Esophagus mucosa (tissue), 1 donor: Measurements from ENCODE around the gene KMT2B. TPM values are rescaled to one million over a fixed set of nuclear protein-coding genes. Genes with fewer than 3 reads are reported as not detected.
A peak's percentile ranks its signal among the peaks of the same experiment; 100 is the strongest.
"Not testable (repeated sequence)": the region's sequence is repeated elsewhere in the genome, so short reads cannot be mapped to it uniquely, and the experiment has no call there.

ENCODE experiments used
- ATAC-seq: fragments of 200-7000 bp; cut with Tn5 transposase; one replicate; pipeline ENCODE4 v1.9.1; 2020
- total RNA-seq: library from RNA; stranded (reverse); gene quantifications from one replicate; pipeline ENCODE4 v1.2.4, GENCODE V29; 2023
- donor health status: DM: yes; HTN: yes; CAD: no.

KMT2B gene
- total RNA-seq, 1 donor from 2014 or later, result 21.1 TPM

DNA sequence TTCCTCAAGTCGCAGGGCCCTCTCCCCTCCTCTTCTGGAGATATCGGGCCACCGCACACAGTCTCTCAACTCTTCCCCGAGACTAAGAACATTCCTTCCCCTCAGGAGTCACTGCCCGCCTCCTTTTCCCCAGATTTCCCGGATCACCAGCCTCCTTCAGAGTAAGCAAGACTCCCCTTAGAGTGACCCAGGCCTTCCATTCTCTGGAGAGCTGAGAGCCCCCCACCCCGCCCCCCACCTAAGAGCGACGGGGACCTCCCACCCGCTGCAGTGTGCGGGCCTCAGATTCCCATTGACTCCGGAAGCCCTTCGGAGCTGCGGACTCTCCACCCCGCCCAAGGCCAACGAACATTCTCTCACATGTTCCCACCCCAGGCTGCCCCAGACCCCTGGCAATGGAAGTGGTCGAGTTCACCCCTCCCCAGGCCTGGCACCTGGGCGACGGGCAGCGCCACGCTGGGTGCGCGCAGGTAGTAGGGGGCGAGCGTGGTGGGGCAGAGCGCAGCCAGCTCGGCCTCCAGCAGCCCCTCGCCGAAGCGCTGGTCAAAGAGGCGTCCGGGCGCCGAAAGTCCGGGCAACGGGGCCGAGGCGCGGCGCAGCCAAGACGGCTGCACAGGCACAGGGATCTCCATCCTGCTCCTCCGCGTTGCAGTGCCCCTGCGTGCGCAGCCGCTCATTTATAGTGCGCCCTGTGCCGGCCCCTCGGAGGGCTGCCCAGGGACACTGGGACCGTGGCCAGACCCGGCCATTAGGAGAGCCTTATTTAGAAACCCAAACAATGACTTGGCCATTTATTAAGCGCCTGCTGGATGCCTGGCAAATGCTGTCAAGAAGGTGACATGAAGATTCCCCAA, 38.8 kb downstream of the KMT2B start, which contains the start of gene HSPB6:
Gene HSPB6 (minus strand): TSS at position 653 of the 854 bp plus-strand sequence. CDS start 21 bp downstream, at position 632.
- no peak for ATAC-seq

DNA sequence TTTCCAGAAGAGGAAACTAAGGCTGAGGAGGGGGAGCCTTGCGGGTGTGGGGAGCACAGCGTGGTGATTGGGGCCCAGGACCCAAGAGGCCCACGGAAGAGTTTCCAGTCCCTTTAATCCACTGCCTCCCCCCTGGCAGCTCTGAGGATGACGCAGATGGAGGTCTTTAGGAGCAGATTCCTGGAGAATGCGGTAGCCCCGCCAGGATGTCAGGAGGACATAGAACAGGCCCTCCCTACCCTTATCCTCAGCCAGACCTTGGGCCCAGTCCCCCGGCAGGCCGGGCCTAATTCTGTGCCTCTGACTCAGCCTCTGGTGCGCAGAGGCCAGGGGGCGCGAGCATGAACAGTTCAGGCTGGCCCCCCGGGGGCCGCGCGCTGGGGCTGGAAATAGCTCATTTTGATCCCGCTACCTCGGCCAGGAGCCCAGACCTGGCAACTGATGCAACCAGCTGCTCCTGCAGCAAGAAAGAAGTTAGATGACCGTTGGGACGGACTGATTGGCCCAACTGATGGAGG, 39.5 kb downstream of the KMT2B start:
- ATAC-seq, result peak; percentile 14

DNA sequence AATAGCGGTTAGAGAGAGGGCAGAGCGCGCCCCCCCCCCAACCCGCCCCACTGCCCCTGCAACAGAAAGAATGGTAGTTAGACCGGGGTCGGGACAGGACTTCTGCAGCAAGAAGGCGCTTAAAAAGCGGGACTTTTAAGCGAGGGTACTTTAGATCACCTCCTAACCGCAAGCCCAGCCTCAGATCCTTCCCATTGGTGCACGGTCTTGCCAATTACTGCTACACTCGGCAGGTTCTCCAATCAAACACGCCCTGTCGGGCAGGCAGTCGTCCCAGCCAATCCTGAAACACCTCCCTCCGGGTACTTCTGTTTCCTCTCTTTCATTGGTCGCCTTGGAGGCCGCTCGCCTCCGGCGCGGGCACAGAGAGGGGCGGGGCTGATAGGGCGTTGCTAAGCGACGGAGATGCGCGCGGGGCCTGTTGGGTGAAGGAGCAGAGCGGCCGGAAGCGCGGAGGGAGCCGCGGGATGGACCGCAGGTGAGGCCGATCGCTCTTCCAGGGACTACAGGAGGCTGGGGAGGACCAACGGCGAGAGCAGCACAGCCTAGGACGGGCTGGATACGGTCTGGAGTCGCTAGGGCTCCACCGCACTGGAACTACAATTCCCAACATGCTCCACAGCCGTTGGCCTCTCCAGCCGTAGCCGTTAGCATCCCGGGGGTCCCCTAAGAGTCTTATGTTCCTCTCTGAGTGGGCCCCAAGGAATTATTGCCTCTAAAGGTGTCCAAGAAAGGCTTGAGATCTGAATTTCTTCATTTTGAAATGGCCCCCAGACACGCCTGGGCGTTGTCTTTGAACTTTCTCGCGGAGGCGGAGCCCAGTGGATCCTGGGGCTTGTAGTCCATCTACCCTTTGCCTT, 40.2 kb downstream of the KMT2B start, which contains the start of gene PROSER3:
Gene PROSER3 (plus strand): TSS at position 428 of the 860 bp plus-strand sequence. CDS start 40 bp downstream, at position 468.
- peak; percentile 95 for ATAC-seq

DNA sequence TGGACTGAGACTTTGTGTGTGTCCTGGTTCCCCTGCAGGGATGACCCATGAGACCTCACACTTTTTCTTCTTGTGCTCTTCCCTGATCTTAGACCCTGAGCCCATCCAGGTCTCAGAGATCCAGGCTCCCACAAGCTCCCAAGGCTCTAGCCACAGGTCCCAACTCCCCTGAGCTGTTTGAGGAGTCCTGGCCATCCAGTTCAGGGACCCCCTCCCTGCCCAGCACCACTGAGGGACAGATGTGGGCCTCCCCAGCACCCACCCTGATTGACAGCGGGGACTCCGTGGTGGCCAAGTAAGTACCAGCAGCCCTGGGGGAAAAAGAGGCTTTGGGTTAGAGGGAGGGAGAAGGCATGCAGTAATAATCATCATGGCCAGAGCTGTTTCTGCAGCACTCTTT, 41.9 kb downstream of the KMT2B start:
- no peak for ATAC-seq

DNA sequence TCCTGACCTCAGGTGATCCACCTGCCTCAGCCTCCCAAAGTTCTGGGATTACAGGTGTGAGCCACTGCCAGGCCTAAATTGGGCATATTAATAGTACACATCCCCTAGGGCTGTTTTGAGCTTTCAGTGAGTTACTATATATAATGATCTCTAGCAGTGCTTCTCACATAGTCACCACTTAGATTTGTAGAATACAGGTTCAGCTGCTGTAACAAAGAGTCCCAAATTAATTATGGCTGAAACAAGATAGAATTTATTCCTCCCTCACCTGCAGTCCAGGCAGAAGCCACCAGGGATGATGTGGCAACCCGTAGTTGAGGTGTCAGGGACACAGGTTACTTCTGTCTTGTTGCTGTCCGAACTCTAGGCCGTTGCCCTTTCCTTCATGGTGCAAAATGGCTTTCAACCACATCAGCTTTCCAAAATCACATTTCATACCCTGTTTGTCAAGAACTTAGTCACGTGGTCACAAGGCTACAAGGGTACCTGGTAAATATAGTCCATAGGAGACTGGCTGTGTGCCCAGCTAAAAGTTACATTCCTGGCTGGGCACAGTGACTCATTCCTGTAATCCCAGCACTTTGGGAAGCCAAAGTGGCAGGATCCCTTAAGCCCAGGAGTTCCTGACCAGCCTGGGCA, 43.0 kb downstream of the KMT2B start:
- ATAC-seq, result no peak

DNA sequence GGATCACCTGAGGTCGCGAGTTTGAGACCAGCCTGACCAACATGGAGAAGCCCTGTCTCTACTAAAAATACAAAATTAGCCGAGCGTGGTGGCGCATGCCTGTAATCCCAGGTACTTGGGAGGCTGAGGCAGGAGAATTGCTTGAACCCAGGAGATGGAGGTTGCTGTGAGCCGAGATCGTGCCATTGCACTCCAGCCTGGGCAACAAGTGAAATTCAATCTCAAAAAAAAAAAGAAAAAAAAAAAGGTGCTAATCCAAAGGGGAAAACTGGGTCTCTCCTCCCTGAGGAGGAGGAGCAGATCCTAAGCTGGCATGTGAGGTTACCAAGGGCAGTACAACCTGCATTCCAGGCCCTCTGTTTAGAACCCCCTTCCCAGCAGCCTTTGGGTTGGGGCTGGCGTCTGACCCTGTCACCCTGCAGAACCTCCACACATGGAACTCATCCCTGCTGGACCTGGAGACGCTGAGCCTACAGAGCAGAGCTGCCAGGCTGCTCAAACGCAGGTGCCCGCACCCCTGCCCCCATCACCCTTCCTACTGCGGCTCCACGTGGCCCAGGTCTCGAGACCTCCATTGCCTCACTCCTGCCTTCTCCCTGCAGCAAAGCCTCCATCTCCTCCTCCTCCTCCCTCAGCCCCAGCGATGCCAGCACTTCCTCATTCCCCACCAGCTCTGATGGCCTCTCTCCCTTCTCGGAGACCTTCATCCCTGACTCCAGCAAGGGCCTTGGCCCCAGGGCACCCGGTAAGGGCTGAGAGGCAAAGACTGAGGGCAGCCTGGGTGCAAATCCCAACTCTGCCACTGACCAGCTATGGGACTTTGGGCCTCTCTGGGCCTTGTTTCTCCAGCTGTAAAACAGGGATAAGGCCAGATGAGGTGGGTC, 46.9 kb downstream of the KMT2B start:
- ATAC-seq, result no peak

DNA sequence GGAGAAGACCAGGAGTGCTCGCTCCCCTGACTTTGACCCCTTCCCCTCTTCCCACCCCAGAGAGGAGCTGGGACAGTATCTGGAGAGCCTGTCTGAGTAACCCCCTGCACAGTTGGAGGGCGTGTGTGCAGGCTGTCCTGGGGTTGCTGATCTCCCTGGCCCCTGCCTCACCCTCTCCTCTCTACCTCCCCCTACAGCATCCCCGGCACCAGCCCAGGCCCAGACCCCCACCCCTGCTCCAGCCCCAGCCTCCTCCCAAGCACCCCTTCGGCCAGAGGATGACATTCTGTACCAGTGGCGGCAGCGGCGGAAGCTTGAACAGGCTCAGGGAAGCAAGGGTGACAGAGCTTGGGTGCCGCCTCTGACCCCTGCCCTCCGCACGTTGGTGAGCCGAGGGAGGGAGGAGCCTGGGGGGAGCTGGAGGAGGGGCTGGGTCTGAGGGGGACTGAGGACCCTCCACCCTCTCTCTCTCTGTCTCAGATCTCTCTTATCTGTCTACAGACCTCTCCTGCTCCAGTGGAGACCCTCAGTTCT, 48.8 kb downstream of the KMT2B start:
- peak; percentile 10 for ATAC-seq

DNA sequence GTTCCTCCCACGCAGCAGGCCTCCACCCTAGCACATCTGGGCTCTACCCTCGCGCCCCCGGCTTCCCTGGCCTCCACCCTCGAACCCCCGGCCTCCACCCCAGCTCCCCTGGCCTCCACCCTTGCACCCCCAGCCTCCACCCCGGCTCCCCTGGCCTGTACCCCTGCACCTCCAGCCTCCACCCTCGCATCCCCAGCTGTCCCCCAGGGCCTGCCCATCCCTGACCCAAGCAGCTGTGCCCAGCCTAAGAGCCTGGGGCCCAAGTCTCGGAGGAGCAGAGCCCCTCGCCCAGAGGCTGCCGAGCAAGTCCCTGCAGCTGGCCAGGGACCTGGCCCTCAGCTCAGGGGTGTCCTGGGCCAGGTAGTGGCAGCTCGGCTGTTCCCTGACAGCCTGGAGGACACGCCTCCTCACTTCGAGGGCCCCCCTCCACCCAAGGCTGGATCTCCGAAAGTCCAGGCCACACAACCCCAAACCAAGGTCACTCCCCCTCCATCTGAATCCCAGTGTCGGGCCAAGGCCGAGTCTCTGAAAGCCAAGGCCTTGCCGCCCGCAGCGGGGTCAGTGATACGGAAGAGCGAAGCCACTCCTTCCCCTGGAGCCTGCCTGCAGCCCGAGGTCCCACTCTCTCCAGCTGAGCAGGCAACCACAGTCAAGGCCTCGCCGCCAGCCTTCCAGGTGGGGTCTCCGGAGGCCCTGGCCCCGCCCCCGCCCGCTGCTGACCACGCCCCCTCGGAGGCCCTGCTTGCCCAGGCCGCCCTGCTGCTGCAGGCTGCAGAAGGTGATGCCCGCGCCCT, 49.7 kb downstream of the KMT2B start:
- peak; percentile 20 for ATAC-seq

DNA sequence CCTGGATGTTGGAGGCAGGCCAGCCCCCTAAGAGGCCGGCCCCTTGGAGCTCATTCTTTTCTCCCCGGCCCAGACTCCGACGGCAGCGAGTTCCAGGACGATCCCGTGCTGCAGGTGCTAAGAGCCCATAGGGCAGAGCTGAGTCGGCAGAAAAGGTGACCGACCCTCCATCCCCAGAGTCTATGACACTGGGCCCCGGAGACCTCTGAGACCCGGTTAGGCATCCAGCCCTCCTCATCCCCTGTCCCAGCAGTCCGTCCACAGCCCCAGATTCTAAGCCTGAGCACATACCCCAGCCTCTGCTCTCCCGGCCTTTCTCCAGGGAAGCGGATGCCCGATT, 50.2 kb downstream of the KMT2B start:
- peak; percentile 16 for ATAC-seq

DNA sequence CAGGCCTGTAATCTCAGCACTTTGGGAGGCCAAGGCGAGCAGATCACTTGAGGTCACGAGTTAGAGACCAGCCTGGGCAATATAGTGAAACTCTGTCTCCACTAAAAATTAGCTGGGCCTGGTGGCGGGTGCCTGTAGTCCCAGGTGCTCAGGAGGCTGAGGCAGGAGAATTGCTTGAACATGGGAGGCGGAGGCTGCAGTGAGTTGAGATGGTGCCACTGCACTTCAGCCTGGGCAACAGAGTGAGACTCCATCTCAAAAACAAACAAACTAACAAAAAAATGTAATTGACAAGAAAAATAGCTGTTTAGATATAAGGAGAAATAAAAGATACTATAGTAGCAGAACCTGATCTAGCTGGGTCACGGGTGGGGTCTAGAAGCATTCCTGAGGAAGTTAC, 54.6 kb downstream of the KMT2B start:
- not testable (repeated sequence) for ATAC-seq

DNA sequence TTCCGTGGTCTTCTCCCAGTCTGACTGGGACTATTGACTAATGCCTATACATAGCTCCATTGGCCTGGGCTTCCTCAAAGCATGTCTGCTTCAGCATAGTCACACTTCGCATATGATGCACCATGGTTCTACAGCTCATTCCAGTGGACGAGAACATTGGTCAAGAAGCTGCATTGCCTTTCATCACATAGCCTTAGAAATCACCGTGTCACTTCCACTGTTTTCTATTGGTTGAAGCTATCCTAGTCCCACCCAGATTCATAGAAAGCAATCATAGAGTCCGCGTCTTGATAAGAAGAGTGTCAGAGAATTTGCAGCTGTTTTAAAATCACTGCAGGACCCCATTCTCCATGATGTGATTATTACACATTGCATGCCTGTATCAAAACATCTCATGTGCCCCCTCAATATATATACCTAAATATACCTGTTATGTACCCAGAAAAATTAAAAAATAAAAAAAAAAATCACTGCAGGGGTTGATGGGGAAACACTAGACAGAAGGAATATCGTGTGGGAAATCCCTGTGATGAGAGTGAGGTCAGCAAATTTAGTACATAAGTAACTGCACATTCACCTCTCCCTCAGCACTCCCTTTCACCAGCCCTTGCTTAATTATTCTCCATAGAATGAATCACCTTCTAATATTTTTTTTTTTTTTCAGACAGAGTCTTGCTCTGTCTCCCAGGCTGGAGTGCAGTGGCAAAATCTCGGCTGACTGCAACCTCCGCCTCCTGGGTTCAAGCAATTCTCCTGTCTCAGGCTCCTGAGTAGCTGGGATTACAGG, 55.4 kb downstream of the KMT2B start:
- no peak for ATAC-seq

DNA sequence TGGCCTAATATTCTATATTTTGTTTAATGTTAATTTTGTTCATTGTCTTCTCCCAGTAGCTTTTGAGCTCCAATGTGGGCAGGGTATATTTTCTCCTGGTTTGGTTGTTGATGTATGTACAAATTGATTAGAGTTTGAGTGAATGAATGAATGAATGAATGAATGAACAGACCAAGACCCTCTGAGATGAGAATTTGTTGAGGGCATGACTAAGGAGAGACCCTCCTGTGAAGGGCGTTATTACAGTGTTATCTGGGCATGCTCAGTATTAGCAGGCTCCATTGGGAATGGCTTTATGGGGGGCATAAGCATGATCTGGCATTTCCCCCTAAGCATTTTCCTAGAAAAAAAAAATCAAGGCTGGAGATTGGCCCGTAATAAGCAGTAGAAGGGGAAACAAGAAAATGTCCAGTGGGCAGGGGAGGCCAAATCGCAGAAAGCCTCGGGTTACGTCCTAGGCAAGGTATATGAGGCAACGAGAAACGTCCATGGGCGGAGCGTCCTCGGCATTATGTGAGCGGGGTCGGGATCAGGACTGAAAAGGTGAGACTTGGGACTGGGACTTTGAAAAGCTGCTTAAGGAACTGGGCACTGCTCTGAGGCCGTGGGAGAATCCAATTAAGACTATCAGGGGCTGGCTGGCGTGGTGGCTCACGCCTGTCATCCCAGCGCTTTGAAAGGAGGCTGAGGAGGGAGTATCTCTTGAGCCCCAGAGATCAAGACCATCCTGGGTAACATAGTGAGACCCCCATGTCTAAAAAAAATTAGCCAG, 56.7 kb downstream of the KMT2B start:
- no peak for ATAC-seq

DNA sequence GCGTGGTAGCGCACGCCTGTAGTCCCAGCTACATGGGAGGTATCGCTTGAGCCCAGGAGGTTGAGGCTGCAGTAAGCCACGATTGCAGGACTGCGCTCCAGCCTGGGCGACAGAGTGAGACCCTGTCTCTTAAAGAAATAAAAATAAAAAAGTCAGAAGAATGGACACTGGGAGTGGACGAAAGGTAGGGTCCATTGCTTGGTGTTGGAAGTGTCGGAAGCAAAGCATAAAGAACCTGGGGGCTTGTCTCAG, 57.2 kb downstream of the KMT2B start:
- ATAC-seq, result peak; percentile 4

DNA sequence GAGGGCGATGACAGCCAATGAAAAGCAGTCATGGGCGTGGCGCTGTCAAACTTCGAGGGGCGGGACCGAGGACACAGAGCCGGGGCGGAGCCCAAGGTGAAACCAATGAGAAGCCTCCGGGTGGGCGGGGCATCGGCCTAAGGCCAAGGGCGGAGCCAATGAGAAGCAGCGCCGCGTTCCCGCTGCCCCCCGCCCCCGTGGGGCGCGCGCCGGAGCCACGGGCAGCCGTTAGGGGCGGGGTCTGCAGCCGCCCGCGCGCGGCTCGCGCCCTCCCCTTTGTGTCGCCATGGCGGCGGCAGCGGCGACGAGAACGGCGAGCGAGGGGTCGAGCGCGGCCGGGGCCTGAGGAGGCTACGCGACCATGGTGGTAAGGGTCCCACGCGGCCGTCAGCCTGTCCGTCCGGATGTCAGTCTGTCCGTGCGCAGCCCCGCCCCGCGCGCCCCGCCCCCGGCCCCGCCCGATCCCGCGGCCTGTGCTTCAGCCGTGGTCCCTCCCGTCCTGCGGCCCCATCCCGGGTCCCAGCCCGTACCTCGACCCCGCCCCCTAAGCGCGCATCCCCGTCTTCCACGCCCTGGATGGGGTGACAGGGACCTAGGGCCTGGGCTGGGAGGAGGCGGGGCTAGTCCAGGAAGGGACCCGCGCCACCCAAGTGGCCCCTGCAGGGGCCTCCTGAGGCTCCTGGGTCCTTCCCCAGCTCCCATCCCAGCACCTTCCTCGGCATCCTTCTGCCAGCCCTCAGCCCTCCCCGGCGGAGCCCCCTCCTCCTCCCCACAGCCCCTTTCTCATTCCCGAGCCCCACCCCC, 57.7 kb downstream of the KMT2B start, which contains the start of gene ARHGAP33:
Gene ARHGAP33 (plus strand): TSS at position 267 of the 804 bp plus-strand sequence. CDS start 95 bp downstream, at position 362.
- ATAC-seq, result peak; percentile 97

DNA sequence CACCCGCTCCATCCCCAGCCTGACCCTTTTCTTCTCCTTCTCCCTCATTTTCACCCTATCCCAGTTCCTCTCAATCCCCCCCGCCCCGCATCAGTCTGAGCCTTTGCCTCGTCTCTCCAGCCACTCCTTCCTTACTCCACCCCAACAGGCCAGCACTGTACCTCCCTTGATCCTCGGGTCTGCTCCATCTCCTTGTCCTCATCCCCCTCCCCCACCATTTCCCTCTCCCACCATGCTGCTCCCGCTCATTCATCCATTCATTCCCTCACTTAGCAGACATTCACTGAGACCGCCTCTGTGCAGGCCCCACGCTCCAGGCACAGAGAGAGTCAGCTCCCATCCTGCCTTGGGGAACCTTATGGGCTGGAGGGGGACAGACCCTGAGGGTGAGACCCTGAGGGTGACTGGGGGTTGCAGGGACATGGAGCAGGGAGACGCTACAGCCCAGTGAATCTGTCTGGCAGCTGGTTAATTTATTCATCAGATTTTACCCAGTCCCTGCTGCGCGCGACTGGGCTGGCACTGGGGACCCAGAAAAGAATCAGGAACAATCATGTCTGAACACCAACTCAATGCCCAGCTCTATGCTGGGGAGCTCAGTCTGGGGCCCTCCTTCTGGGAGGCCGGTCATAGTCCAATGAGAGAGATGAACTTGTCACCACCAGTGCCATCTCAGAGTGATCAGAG, 58.4 kb downstream of the KMT2B start:
- no peak for ATAC-seq

DNA sequence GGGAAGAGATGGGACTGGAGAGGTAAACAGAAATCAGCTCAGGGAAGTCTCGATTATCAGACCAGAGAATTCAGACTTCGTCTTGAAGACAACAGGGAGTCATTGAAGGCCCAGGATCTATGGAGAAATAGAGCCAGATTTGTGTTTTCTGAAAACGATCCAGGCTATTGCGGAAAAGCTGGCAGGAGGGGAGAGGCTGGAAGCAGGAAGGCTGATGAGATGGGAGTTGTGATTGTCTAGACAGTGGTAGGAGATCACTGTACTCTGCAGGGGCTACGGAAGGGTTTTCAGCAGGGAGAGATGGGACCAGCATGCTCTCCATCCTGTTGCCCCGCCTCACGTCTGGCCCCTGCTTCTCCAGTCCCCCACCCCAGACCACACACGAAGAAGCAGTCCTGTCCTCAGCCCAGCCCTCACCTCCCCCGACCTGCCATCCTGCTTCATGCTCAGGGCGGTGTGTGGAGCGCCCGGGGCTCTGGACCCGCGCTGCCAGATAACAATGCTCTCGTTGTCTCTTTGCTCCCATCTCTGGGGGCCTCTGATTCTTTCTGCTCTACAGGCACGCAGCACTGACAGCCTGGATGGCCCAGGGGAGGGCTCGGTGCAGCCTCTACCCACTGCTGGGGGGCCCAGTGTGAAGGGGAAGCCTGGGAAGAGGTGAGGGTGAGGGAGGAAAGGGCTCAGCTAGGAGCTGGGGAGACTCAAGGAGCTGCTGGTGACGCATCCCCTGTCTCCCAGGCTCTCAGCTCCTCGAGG, 59.5 kb downstream of the KMT2B start:
- no peak for ATAC-seq

DNA sequence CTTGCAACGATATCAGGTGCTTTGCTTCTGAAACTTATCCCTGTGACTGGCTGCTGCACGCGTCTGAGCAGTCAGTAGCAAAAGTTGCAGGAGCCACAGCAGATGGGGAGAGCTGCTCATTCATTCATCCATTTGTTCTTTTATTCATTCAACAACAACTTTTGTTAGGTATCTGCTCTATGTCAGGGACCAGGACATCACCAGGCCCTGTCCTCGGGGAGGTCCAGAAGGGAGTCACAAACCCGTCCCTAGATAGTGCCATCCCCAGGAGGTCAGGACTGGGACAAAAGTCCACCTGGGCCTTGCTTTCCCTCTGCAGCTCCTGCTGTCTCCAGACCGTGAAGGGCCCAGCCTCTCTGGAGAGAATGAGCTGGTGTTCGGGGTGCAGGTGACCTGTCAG, 60.2 kb downstream of the KMT2B start:
- no peak for ATAC-seq
